Ramos (cell line): ENCODE measurements around the gene LMCD1.

Experiments used
- in situ Hi-C: fragments of 300-500 bp; cut with MboI; formaldehyde crosslinking; loops from one replicate; pipeline ENCODE4 v1.14.3; 2022; ENCODE audit warnings: low sequenced_read_pairs; ENCODE audit not compliant: unreplicated experiment

LMCD1 gene

GRCh38 chr3:8607234-8608040, 105.8 kb downstream of the LMCD1 start:
- in situ Hi-C loops = no loop called here

DNA sequence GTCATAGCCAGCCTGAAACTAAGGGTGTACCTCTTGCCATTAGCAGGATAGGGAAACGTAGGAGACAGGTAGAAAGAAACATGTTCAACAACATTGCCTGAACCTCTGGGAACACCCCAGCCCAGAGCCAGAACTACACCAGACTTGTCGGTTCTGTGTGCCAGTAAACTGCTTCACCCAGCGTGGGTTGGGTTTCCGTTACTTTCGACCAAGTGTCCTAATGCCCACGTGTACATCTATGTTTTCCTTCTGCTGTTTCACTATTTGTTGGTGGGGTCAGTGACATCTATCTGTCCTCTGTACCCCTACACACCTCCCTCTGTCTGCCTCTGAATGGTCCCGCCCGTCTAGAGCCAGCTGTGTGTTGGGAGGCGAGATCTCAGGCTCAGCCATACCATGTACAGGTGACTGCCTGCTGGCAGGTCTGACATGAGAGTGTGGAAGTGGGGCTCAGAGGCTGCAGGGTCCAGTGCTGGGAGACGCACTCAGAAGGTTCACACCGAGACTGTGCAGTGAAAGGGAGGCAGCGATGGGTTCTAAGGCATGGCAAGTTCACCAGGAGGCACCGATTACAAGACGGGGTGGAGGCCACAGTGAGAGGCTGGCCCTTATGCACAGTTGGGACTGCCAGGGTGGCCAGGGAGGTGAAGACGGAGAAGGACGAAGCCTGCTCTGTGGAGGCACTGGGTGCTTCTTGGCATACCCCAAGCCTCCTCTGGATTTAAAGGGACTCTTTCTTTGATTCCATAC, 106.6 kb downstream of the LMCD1 start:
- in situ Hi-C loops = no loop called here

GRCh38 chr3:8608791-8609467, 107.3 kb downstream of the LMCD1 start:
- in situ Hi-C loops = no loop called here

- in situ Hi-C loops = no loop called here
Measured at GRCh38 chr3:8610951-8611350, 109.3 kb downstream of the LMCD1 start.

DNA sequence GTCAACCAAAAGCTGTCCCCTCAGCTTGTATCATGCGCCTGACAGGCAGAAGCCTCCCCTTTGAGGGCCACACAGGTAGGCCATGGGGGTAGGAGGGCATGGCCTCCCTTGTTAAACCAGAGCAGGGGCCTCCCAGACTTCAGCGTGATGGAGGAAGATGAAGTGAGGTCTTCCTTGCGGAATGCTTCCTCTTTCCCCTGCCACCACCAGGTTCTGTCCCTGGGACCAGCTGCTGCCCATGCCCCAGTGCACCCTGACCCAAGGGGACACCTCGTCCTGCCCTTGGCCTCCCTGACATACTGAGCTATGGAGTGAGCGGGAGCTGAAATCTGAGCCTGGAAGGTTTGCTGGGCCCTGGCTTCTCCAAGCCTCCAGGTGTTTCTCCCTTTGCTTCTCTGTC, 116.3 kb downstream of the LMCD1 start:
- in situ Hi-C loops = no loop called here

GRCh38 chr3:8618950-8619349, 117.3 kb downstream of the LMCD1 start:
- in situ Hi-C loops = no loop called here

DNA sequence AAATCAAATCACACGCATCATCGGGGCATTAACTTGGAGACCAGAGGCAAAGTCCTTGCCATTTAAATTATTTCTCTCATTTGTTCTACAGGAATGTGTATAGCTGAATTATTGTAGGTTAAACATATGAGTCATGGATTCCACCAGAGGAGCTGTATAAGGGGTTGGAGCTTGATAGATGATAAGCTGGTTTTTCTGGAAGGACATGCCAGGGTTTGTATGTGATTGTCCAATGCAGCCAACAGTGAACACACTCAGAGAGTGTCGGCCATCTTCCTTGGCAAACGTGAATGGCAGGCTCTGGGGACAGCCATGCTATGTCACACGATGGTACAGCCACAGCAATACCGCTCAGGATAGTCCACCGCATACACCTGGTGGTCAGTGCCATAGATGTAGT, 117.9 kb downstream of the LMCD1 start:
- in situ Hi-C loops = no loop called here

- in situ Hi-C loops = loop anchor here (10.0 kb wide), 1 partner anchor 176 kb away; no protein-coding TSS in a partner anchor
Measured at GRCh38 chr3:8621141-8621540, 119.5 kb downstream of the LMCD1 start.

GRCh38 chr3:8621872-8622271, 120.2 kb downstream of the LMCD1 start:
- in situ Hi-C loops = loop anchor here (10.0 kb wide), 1 partner anchor 177 kb away; no protein-coding TSS in a partner anchor

GRCh38 chr3:8622873-8623691, 121.5 kb downstream of the LMCD1 start:
- in situ Hi-C loops = loop anchor here (10.0 kb wide), 1 partner anchor 178 kb away; no protein-coding TSS in a partner anchor

- in situ Hi-C loops = loop anchor here (10.0 kb wide), 1 partner anchor 179 kb away; no protein-coding TSS in a partner anchor
Measured at GRCh38 chr3:8623741-8624140, 122.1 kb downstream of the LMCD1 start.
